Stimulated activated CD8-positive, alpha-beta memory T cell treated with anti-CD3 and anti-CD28 coated beads, Interleukin-15, amount 100 ng/mL, for 4 hours (primary cell): ENCODE data around the gene FANCI.

Experiments
- DNase-seq, 2 donors: peaks; one replicate each; pipeline ENCODE4 v3.0.0-alpha.2; 2020; ENCODE audit warnings: low read depth in 2 of 2

The FANCI gene

GRCh38 chr15:89361451-89362202 is 117.8 kb downstream of the FANCI start:
- no peak for DNase-seq

- no peak for DNase-seq
Measured at GRCh38 chr15:89362203-89363101, 118.7 kb downstream of the FANCI start.

- no peak for DNase-seq
Measured at GRCh38 chr15:89363133-89363532, 119.4 kb downstream of the FANCI start.

DNA sequence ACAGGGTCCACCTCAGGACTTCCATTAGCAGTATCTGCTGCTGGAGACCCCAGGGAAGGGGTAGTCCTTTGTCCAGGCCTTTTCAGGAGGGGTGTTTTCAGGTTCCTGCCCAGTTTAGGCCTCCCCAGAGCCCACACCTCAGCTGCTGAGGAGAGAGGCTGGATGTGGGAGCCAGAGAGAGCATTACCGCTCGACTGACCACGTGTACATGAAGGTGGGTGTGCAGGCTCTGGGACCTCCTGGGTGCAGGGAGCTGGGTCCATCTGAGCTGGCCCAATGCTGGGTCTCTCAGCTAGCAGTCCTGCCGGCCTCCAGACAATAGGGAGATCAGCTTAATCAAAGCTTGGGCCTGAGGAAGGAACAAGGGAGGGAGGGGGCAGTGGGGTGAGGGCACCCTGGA is 120.0 kb downstream of the FANCI start:
- no peak for DNase-seq

DNA sequence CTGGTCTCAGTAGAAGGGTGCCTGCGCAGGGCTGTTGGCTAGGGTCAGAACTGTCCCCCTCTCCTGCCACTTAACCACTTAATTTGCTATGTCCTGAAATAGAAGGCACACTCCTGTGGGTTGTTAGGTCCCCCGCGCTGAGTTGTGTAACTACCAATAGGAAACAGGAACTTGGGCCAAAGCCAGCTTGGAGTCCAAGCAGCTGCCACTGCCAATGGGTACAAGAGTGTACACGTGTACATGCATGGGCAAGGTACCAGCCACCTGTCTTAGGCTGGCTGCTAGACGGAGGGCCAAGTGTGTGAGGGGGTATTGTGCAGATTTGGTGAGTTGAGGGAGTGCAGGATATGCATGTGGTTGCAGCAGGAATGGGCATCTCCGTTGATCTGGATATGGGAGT is 120.6 kb downstream of the FANCI start:
- DNase-seq = no peak

DNA sequence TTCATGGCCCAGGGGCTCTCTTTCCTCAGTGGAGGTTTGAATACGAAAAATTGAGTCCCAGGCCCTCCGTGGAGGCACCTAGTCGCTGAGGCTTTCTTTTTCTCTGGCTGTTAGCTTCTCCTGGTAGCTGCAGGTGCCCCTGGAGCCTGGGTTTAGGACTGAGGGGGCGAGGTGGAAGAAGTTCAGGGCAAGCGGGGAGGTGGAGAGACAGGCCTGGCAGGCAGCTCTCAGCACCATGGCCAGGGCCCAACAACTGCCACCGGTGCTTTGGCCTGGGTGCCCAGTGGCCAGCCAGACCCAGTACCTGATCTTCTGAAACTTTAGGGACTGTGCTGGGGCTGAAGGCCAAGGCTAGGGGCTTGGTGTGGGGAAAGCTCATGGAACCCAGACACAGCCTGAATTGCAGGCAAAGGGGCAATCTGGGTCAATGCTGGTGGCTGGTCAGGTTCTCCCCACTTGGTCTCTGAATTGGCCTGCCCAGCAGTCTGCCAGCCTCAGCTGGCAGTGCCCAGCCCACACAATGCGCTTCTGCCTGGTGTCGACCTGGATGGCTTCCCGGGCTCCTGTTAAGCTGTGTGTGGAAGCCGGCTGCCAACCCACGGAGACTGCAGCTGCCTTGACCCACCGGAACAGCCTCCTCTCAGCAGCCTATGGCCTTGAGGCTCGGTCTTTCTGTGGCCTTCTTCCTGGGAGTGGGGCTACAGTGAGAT is 121.1 kb downstream of the FANCI start:
- DNase-seq = no peak

DNA sequence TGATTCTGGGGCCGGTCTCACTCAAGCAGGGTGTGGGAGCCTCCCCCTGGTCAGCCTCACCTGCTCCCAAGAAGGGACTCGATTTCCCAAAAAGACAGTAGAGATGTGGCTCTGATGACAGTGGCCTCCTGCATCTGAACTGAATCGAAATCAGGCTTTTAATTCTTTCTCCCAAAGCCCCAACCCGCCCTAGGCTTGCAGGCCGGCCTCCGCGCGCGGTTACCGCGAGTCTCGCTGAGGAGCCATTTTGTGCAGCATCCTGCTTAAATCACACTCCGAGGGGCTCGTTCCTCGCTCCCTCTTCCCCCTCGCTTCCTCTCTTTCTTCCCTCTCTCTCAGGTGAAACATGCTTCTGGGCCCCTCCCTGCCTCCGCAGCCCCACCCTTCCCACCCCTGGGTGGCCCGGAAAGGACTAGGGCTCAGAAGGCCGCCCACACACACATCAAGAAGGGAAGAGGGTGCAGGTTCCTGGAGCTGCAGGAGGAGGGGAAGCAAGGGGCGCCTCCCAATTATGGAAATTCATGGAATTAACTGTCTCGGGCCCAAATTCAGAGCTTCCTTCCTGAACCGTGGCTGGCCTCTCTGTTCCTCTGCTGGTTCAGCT is 121.8 kb downstream of the FANCI start:
- no peak for DNase-seq
